AG04449 (cell line): ENCODE data around the gene VAT1L.
"Not testable (repeated sequence)": the region's sequence is repeated elsewhere in the genome, so short reads cannot be mapped to it uniquely, and the experiment has no call there.

ENCODE experiments used
- CTCF ChIA-PET: fragments of 350-600 bp; formaldehyde crosslinking; extraction: SDS; loops from one replicate; lab custom pipeline; 2021; ENCODE audit warnings: antibody characterized with exemption; lab: Yijun Ruan, JAX
- POLR2A ChIA-PET: fragments of 400-600, 350-600 bp; formaldehyde crosslinking; extraction: SDS; loops from one replicate; lab custom pipeline; 2020; ENCODE audit warnings: antibody characterized with exemption, inconsistent platforms; lab: Yijun Ruan, JAX
- DNase-seq: peaks from one replicate; pipeline ENCODE4 v3.0.0-alpha.2; 2010; ENCODE audit warnings: low read depth, low spot score
- H3K4me3 ChIP-seq: 2 replicates; pipeline ENCODE4 v1.5.1; 2011; ENCODE audit warnings: low read depth, mild to moderate bottlenecking, control low read depth, low read length
- TF ChIP-seq, protein P1 (sequence below): IDR thresholded peaks from one replicate; pipeline ENCODE4 v1.5.1; 2011; ENCODE audit warnings: mild to moderate bottlenecking, moderate library complexity, low read length, control low read depth, inconsistent platforms; ENCODE audit not compliant: insufficient read depth; ENCODE audit errors: missing control alignments

Gene VAT1L

DNA sequence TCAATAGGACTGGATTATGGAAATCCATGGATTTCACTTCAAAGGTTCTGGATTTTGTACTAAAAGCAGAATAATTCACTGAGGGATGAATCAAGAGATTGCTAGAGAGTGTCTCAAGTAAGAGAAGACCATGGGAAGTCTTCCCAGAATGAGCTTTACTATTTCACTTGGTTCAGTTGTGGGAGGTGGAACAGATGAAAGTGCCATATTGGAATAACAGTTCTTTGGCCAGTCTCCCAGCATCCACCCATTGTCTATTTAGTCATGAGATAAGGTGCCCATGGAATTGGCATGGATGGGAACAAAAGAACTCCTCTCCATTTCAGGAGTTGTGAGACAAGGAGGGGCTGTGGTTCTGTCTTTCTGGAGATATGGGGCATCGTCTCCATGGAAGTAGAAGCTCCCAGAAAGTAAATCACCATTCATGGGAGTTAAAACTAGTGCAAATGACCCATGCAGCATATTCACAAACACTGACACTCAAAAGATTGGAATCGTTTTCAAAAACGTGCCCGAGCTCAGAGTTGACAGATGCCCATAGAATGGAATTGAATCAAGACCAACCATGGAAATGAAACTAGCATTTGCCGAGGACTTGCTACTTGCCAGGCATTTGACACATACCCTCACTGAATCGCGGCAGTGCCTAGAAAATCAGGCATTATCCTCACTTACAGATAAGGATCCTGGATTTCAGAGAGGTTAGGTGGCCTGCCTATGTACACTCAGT is 197.8 kb downstream of the VAT1L start:
- ChIA-PET CTCF (interaction anchor here (1.0 to 2.7 kb wide), 4 partner anchors 10 to 311 kb away, joined by 3 to 13 read pairs (median 5); no protein-coding TSS in a partner anchor), POLR2A (no interaction called here)
- no peak overlapping the region for H3K4me3 ChIP-seq
- TF ChIP-seq, protein P1, sequence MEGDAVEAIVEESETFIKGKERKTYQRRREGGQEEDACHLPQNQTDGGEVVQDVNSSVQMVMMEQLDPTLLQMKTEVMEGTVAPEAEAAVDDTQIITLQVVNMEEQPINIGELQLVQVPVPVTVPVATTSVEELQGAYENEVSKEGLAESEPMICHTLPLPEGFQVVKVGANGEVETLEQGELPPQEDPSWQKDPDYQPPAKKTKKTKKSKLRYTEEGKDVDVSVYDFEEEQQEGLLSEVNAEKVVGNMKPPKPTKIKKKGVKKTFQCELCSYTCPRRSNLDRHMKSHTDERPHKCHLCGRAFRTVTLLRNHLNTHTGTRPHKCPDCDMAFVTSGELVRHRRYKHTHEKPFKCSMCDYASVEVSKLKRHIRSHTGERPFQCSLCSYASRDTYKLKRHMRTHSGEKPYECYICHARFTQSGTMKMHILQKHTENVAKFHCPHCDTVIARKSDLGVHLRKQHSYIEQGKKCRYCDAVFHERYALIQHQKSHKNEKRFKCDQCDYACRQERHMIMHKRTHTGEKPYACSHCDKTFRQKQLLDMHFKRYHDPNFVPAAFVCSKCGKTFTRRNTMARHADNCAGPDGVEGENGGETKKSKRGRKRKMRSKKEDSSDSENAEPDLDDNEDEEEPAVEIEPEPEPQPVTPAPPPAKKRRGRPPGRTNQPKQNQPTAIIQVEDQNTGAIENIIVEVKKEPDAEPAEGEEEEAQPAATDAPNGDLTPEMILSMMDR: no peak
- no peak for DNase-seq

DNA sequence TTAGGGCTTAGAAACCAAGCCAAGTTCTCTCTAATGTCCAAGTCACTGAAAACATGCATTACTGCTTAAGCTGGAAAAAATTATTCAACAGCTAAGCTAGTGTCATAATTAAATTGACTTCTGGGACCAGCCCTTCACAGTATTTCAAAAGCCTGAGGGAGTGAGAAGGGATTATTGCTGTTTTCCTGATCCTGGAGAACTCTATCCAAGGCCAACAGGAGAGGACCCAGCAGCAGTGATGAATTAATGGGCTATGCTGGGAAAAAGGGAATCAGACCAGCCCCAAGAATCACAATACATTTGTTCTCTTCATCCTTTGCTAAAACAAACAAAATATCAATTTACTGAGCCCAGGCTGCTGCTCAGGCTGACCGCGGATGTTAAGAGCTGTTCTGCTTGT is 199.4 kb downstream of the VAT1L start:
- CTCF ChIA-PET: interaction anchor here (0.8 to 2.7 kb wide), 5 partner anchors 11 to 313 kb away, joined by 3 to 13 read pairs (median 5); no protein-coding TSS in a partner anchor
- DNase-seq: no peak
- H3K4me3 ChIP-seq: no peak overlapping the region

DNA sequence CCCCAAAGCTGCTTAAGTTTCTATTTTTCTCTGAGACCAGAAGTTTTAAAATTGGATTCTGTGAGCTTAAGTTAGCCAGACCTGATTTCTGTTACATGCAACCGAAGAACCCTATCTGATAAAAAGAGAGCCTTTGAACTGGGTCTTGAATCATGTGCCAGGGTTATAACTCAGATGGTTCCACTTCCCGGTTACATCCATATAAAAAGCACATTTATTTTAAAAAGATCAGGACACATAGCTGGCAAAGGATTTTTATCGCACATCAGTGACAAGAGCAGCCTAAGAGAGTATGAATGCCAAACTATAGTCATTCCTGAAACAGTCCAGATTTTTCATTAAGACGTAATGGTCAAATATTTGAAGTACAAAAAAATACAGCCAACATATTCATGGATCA is 201.5 kb downstream of the VAT1L start:
- TF ChIP-seq, protein P1: no peak
- no peak for DNase-seq
- ChIA-PET POLR2A (no interaction called here), CTCF (interaction anchor here (1.6 to 2.1 kb wide), 2 partner anchors 14 to 19 kb away, joined by 3 to 14 read pairs; no protein-coding TSS in a partner anchor)
- no peak overlapping the region for H3K4me3 ChIP-seq

More for the DNA sequence above, 199.4 kb downstream of the VAT1L start:
- POLR2A ChIA-PET: no interaction called here
- TF ChIP-seq, protein P1: no peak

DNA sequence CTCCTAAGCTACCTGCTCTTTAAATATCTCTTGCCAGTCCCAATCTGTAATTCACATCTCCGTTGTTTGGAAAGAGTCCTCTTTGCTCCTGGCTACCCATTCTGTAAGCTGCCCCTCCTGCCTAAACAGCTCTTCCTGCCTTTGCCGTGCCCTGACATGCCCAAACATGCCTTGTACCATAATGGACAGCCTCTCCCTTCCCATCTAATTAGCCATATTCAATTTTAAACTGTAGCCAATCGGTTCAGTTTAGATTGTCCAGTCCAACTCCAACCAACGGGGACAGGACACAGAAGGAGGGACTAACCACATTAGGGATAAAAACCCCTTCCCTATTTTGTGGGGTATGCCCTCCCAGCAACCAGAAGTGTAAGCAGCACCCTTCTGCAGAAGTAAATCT is 203.3 kb downstream of the VAT1L start:
- TF ChIP-seq, protein P1: no peak
- DNase-seq: no peak
- POLR2A ChIA-PET: no interaction called here
- H3K4me3 ChIP-seq: no peak overlapping the region
- CTCF ChIA-PET: interaction anchor here (1.4 to 4.5 kb wide), 5 partner anchors 11 to 331 kb away, joined by 3 to 46 read pairs (median 8); no protein-coding TSS in a partner anchor

DNA sequence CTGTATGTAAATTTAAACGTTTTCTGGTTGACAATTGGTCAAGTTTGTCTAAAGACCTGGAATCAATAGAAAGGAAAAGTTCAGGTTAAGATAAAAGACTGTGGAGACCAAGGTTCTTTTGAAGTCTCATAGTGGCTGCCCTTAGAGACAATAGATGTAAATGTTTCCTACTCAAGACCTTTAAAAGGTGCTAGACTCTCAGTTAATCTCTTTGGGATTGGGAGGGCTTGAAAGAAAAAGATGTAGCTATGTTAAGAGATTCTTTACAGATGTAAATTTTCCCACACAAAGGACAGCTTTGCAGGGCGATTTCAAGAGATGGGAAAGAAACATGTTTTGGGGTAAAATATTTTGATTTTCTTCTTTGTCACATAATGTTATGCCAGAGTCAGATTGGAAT is 204.0 kb downstream of the VAT1L start:
- DNase-seq, H3K4me3 ChIP-seq: not testable (repeated sequence)
- POLR2A ChIA-PET: interaction anchor here (0.5 to 0.8 kb wide), 2 partner anchors 158 to 168 kb away, joined by 3 read pairs; no protein-coding TSS in a partner anchor
- CTCF ChIA-PET: interaction anchor here (1.1 to 4.5 kb wide), 7 partner anchors 10 to 408 kb away, joined by 3 to 46 read pairs (median 6); no protein-coding TSS in a partner anchor

DNA sequence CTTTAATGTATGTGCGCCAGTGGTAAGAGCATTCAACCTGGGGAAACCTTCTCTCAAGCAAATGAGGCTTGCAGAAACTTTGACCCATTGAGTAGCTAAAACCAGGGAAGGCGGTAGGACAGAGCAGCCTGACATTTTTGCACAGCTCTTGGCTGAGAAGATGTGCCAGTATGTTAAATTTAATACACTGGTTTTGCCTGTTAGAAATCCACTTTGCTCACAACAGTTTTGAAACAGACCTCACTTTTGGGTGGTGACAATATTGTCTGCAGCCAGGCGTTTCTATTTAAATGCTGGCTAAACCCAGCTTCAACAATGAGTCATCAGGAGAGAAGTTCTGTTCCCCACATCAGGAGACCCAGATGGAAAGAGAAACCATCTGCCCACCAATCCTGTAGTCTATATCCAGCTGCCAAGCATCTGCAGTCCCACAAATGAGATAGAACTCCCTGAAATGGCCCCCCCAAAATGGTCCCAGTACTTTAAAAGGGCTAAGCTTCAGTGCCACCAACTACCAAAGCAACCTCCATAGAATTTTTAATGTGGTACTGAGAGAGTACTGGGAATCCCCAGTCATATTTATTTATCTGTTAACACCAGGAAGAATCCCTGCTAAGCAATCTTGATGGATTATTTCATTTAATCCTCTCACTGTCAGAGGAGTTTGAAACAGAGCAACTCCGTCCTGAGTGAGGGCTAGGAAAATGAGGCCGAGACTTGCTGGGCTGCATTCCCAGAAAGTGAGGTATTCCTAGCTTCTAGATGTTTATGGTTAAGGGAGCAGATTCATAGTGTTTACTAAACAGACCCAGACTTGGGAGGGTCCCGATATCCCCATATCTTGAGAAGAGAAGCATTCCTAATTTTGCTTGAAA is 205.0 kb downstream of the VAT1L start:
- DNase-seq: peak; percentile 16
- POLR2A ChIA-PET: interaction anchor here (0.5 to 0.8 kb wide), 2 partner anchors 159 to 169 kb away, joined by 3 read pairs; no protein-coding TSS in a partner anchor
- CTCF ChIA-PET: interaction anchor here (1.1 to 4.5 kb wide), 6 partner anchors 9 to 409 kb away, joined by 3 to 46 read pairs (median 7); no protein-coding TSS in a partner anchor
- no peak overlapping the region; the same call in 1 of the 2 replicates for H3K4me3 ChIP-seq
- TF ChIP-seq, protein P1: no peak
